ENCODE measurements around the gene RNF207.

DNA sequence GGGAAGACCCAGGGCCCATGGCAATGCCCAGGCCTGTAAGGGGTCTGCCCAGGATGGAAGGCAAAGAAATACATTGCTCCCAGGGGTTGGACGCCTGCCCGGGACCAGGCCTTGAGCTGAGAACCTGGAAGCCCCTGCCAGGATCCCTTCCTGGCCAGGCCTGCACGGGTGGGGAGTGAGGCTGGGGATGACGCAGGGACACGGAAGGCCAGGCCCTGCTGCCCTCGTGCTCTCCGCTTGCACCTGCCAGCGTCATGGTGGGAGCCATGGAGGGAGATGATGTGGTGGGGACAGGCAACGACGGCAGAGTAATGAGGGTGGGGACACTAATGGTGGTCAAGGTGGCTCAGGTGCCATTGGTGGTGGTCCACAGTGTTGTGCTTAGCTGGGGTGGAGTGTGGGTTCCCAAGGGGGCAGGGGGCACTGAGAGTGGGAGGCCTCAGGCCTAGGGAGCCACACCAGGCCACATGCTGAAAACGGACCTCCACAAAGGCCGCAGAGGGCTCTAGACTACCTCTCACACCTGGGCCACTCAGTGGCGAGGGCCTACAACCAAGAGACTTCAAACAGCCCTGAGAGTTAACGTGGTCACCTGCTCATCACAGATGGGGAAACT lies 42.4 kb downstream of the RNF207 start:
- TF ChIP-seq HOXA7 (CRISPR knock-in tag; IDR thresholded peaks at IDR 0.05), result no peak
- TF ChIP-seq, protein P1, sequence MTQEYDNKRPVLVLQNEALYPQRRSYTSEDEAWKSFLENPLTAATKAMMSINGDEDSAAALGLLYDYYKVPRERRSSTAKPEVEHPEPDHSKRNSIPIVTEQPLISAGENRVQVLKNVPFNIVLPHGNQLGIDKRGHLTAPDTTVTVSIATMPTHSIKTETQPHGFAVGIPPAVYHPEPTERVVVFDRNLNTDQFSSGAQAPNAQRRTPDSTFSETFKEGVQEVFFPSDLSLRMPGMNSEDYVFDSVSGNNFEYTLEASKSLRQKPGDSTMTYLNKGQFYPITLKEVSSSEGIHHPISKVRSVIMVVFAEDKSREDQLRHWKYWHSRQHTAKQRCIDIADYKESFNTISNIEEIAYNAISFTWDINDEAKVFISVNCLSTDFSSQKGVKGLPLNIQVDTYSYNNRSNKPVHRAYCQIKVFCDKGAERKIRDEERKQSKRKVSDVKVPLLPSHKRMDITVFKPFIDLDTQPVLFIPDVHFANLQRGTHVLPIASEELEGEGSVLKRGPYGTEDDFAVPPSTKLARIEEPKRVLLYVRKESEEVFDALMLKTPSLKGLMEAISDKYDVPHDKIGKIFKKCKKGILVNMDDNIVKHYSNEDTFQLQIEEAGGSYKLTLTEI (CRISPR knock-in tag; conservative IDR thresholded peaks at IDR 0.05), result no peak
- no peak for TF ChIP-seq XBP1 (CRISPR knock-in tag; IDR thresholded peaks at IDR 0.05)
- TF ChIP-seq, protein P2, sequence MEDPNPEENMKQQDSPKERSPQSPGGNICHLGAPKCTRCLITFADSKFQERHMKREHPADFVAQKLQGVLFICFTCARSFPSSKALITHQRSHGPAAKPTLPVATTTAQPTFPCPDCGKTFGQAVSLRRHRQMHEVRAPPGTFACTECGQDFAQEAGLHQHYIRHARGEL (CRISPR knock-in tag; IDR thresholded peaks at IDR 0.05), result no peak
- no peak for TF ChIP-seq RAD51 (IDR thresholded peaks at IDR 0.05; ENCODE audit: borderline replicate concordance)
- no peak for TF ChIP-seq FOXJ3 (CRISPR knock-in tag; IDR thresholded peaks at IDR 0.05; ENCODE audit: borderline replicate concordance)
- TF ChIP-seq, protein P3, sequence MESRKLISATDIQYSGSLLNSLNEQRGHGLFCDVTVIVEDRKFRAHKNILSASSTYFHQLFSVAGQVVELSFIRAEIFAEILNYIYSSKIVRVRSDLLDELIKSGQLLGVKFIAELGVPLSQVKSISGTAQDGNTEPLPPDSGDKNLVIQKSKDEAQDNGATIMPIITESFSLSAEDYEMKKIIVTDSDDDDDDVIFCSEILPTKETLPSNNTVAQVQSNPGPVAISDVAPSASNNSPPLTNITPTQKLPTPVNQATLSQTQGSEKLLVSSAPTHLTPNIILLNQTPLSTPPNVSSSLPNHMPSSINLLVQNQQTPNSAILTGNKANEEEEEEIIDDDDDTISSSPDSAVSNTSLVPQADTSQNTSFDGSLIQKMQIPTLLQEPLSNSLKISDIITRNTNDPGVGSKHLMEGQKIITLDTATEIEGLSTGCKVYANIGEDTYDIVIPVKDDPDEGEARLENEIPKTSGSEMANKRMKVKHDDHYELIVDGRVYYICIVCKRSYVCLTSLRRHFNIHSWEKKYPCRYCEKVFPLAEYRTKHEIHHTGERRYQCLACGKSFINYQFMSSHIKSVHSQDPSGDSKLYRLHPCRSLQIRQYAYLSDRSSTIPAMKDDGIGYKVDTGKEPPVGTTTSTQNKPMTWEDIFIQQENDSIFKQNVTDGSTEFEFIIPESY (CRISPR knock-in tag; IDR thresholded peaks at IDR 0.05), result no peak
